MM.1S (cell line): Measurements from ENCODE around the gene FNTB.

Source experiments
- CTCF ChIP-seq: fragments of 300-600 bp; sonication (generic); IDR thresholded peaks from 2 replicates; pipeline ENCODE4 v1.5.1; 2016; ENCODE audit warnings: antibody characterized with exemption, low read length, mixed read lengths
- EZH2 ChIP-seq: fragments of 300-600 bp; sonication (generic); optimal IDR thresholded peaks from 2 replicates; pipeline ENCODE3; 2017; ENCODE audit warnings: low read depth, mild to moderate bottlenecking, antibody characterized with exemption, low read length, mixed read lengths
- EZH2phosphoT487 ChIP-seq: fragments of 300-600 bp; sonication (generic); IDR thresholded peaks from 2 replicates; pipeline ENCODE4 v1.6.1; 2018; ENCODE audit warnings: antibody characterized with exemption, low read length

GRCh38 chr14:64953310-64953654, 33.4 kb upstream of the FNTB start:
- TF ChIP-seq CTCF, result no peak
- no peak for TF ChIP-seq EZH2phosphoT487
- no peak for TF ChIP-seq EZH2
